ENCODE data around the gene MITF. TPM values are rescaled to one million over a fixed set of nuclear protein-coding genes. Genes with fewer than 3 reads are reported as not detected.

MITF gene
- total RNA-seq, 2 donors from 2014 or later: 0.32 to 0.46 TPM

- H3K27me3 Mint-ChIP-seq (ENCODE audit: low read depth): no peaks in the 10 kb centered on the region
- ATAC-seq (replicated peaks in 1 of 2) (no peak), DNase-seq (no peak)
- H3K36me3 Mint-ChIP-seq (ENCODE audit: insufficient read depth in 2 of 2): no peaks in the 10 kb centered on the region
- H3K4me1 Mint-ChIP-seq (ENCODE audit: low read depth): no peaks in the 10 kb centered on the region
- H3K4me3 Mint-ChIP-seq: no peak overlapping the region
- no peaks in the 10 kb centered on the region for H3K9me3 Mint-ChIP-seq
- H3K27ac Mint-ChIP-seq: no peak overlapping the region
Measured at GRCh38 chr3:69941037-69941436, 201.8 kb downstream of the MITF start.

DNA sequence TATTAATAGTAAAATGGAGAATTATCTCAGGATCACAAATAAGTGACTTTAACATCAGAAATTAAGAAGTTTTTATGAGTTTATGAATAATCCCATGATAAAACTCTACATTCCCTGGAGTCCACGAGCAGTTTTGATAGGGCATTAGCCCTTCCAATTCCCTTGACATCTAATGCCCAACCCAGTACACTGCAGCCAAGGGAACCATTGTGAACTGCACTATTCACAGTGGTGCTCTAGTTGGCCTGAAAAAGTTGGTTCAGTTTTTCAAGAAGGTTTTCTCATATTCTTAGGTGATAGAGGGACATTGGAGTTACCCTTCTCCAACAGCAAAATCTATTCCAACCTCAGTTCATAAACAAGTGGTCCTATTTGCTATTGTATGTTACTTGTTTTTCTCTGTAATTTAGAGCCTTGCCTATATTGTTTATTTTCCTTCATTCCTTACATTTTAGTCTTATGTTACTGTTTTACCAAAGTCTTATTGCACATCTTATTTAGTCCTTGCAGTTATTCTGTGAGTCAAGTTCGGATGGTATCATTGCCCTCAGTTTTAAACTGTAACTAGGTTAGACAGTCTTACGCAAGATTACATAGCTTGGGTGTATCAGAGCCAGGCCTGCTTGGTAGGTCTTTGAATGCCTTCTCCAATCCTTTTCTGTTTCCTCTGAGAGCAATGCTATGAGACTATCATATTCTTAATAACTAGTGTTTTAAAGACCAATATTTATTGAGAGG, 202.3 kb downstream of the MITF start:
- no peak overlapping the region for H3K27ac Mint-ChIP-seq
- H3K27me3 Mint-ChIP-seq (ENCODE audit: low read depth): no peaks in the 10 kb centered on the region
- ATAC-seq (replicated peaks in 1 of 2) (no peak), DNase-seq (no peak)
- no peaks in the 10 kb centered on the region for H3K9me3 Mint-ChIP-seq
- no peak overlapping the region for H3K4me3 Mint-ChIP-seq
- no peaks in the 10 kb centered on the region for H3K36me3 Mint-ChIP-seq (ENCODE audit: insufficient read depth in 2 of 2)
- no peaks in the 10 kb centered on the region for H3K4me1 Mint-ChIP-seq (ENCODE audit: low read depth)

DNA sequence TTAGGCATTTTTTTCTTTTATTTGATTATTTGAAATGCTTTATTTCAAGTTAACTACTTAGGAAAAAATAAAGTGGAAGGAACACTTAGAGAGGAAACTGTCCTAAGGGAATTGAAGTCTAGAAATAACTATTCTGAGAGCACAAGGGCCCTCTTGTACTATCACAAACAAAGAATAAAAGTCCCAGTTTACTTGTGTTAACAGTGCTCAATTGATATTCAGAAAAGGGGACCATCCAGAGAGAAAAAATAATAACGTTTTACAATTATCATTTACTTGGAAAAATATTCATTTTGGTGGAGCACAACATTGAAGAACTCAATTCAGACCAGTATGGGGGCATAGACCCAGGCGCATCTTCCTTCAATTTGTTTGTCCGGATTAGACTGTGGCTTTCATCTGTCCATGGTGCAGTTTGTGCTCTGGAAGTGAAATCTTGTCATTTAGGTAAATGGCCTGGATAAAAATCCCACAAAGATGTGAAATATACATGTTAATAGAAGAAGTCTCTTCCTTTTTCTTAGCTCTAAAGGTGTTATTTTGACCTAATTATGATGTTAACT, 205.7 kb downstream of the MITF start:
- no peak for DNase-seq
- no peaks in the 10 kb centered on the region for H3K9me3 Mint-ChIP-seq
- H3K27ac Mint-ChIP-seq: no peak overlapping the region
- H3K27me3 Mint-ChIP-seq (ENCODE audit: low read depth): no peaks in the 10 kb centered on the region
- no peaks in the 10 kb centered on the region for H3K4me1 Mint-ChIP-seq (ENCODE audit: low read depth)
- no peak for ATAC-seq (replicated peaks in 1 of 2)
- H3K4me3 Mint-ChIP-seq: no peak overlapping the region
- no peaks in the 10 kb centered on the region for H3K36me3 Mint-ChIP-seq (ENCODE audit: insufficient read depth in 2 of 2)

GRCh38 chr3:69948246-69948862, 209.1 kb downstream of the MITF start:
- Mint-ChIP-seq H3K9me3 (no peaks in the 10 kb centered on the region), H3K4me3 (no peak overlapping the region), H3K27me3 (ENCODE audit: low read depth) (no peaks in the 10 kb centered on the region), H3K36me3 (ENCODE audit: insufficient read depth in 2 of 2) (no peaks in the 10 kb centered on the region), H3K4me1 (ENCODE audit: low read depth) (no peaks in the 10 kb centered on the region), H3K27ac (no peak overlapping the region)
- ATAC-seq (replicated peaks in 1 of 2) (no peak), DNase-seq (no peak)

GRCh38 chr3:69951616-69952015, 212.4 kb downstream of the MITF start:
- Mint-ChIP-seq H3K4me3 (no peak overlapping the region), H3K27me3 (ENCODE audit: low read depth) (no peaks in the 10 kb centered on the region), H3K4me1 (ENCODE audit: low read depth) (no peaks in the 10 kb centered on the region), H3K36me3 (ENCODE audit: insufficient read depth in 2 of 2) (no peaks in the 10 kb centered on the region), H3K9me3 (no peaks in the 10 kb centered on the region), H3K27ac (no peak overlapping the region)
- DNase-seq: no peak
- no peak for ATAC-seq (replicated peaks in 1 of 2)

DNA sequence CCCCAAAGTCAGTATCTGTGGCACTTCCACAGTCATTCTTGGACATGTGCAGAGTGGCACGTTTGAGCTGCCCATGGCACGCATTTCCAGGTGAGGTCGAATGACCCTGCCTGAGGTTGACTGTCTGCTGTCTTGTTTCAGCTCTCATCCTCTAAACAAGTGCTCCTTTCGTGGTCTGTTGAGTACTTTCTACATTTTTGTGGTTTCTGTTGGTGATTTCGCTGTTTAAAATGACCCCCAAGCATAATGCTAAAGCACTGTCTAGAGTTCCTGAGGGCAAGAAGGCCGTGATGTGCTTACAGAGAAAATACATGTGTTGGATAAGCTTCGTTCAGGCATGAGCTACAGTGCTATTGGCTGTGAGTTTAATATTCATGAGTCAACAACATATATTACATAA, 220.3 kb downstream of the MITF start:
- DNase-seq: no peak
- H3K4me1 Mint-ChIP-seq (ENCODE audit: low read depth): no peaks in the 10 kb centered on the region
- H3K4me3 Mint-ChIP-seq: no peak overlapping the region
- H3K27me3 Mint-ChIP-seq (ENCODE audit: low read depth): no peaks in the 10 kb centered on the region
- no peak overlapping the region for H3K27ac Mint-ChIP-seq
- no peaks in the 10 kb centered on the region for H3K36me3 Mint-ChIP-seq (ENCODE audit: insufficient read depth in 2 of 2)
- no peaks in the 10 kb centered on the region for H3K9me3 Mint-ChIP-seq
- no peak for ATAC-seq (replicated peaks in 1 of 2)

GRCh38 chr3:69961706-69962439, 222.6 kb downstream of the MITF start:
- DNase-seq (no peak), ATAC-seq (replicated peaks in 1 of 2) (no peak)
- Mint-ChIP-seq H3K27me3 (ENCODE audit: low read depth) (no peaks in the 10 kb centered on the region), H3K36me3 (ENCODE audit: insufficient read depth in 2 of 2) (no peaks in the 10 kb centered on the region), H3K4me3 (no peak overlapping the region), H3K9me3 (no peaks in the 10 kb centered on the region), H3K27ac (no peak overlapping the region), H3K4me1 (ENCODE audit: low read depth) (no peaks in the 10 kb centered on the region)

DNA sequence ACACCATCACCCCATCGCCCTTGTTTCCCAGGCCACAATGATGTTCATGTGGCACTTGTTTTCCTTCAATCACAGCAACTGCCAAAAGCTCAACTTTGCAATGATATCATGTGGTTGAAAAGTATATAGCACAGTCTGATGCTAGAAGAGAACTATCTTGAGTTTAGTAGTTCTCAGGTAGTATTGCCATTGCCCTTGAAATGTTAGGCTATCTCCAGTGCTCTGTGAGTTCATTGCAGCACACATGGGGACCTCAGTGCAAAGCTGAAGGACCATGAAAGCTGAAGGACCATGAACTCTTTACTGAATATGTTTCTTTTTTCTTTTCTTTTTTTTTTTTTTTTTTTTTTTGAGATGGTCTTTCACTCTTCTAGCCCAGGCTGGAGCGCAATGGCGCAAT, 224.4 kb downstream of the MITF start:
- Mint-ChIP-seq H3K9me3 (no peaks in the 10 kb centered on the region), H3K27ac (no peak overlapping the region)
- no peak for ATAC-seq (replicated peaks in 1 of 2)

DNA sequence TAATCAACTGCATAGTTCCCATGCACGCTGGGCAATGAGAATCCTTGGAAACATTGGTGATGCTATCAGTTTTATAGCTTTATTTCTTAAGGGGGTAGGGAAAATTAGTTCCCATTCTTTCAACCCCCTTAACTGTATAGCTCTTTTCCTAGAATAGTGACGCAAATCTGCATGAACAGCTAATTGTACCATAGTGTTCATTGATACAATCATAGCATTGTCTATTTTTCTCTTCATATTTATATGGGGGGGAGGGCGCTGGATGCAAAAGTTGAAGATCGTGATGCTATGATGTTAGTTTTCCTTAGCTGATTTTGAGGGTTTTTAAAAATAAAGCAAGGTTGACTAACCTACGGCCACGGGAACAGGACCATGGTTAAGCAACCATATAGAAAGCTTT, 227.9 kb downstream of the MITF start:
- Mint-ChIP-seq H3K4me3 (no peak overlapping the region), H3K27me3 (ENCODE audit: low read depth) (no peaks in the 10 kb centered on the region), H3K9me3 (no peaks in the 10 kb centered on the region), H3K36me3 (ENCODE audit: insufficient read depth in 2 of 2) (no peaks in the 10 kb centered on the region), H3K27ac (no peak overlapping the region), H3K4me1 (ENCODE audit: low read depth) (no peaks in the 10 kb centered on the region)
- no peak for ATAC-seq (replicated peaks in 1 of 2)
- DNase-seq: no peak

More for the DNA sequence above, 224.4 kb downstream of the MITF start:
- Mint-ChIP-seq H3K4me1 (ENCODE audit: low read depth) (no peaks in the 10 kb centered on the region), H3K4me3 (no peak overlapping the region), H3K27me3 (ENCODE audit: low read depth) (no peaks in the 10 kb centered on the region), H3K36me3 (ENCODE audit: insufficient read depth in 2 of 2) (no peaks in the 10 kb centered on the region)
- DNase-seq: no peak

DNA sequence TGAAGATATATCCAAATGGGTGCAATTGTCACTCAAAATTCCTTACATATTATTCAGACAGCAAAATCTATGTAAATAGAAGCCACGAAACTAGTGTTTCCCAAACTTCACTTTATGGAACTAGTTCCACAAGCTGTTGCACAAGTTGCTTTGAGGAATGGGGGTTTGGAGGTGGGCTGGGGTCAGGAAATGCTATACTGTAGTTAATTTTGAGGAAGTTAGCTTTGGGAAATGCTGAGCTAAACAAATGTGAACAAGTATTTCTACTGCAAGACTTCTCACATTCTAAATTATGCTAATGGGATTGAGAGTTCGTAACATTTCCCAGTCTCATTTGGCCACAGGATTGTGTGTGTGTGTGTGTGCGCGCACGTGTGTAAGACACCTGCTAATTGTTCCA, 231.6 kb downstream of the MITF start:
- no peak overlapping the region for H3K4me3 Mint-ChIP-seq

GRCh38 chr3:69972672-69973071, 233.4 kb downstream of the MITF start:
- H3K36me3 Mint-ChIP-seq (ENCODE audit: insufficient read depth in 2 of 2): no peaks in the 10 kb centered on the region
- H3K9me3 Mint-ChIP-seq: peaks cover 0 to 2% of the 10 kb centered on the region in 2 donors
- peaks cover 6% of the 10 kb centered on the region for H3K27me3 Mint-ChIP-seq (ENCODE audit: low read depth)
- no peak overlapping the region for H3K4me3 Mint-ChIP-seq
- H3K4me1 Mint-ChIP-seq (ENCODE audit: low read depth): no peaks in the 10 kb centered on the region
- ATAC-seq (replicated peaks in 1 of 2) (no peak), DNase-seq (no peak)
- no peak overlapping the region for H3K27ac Mint-ChIP-seq

More for the DNA sequence above, 231.6 kb downstream of the MITF start:
- peaks cover 6% of the 10 kb centered on the region for H3K27me3 Mint-ChIP-seq (ENCODE audit: low read depth)
- no peak overlapping the region for H3K27ac Mint-ChIP-seq
- DNase-seq (no peak), ATAC-seq (replicated peaks in 1 of 2) (no peak)
- H3K9me3 Mint-ChIP-seq: peaks cover 0 to 2% of the 10 kb centered on the region in 2 donors
- no peaks in the 10 kb centered on the region for H3K4me1 Mint-ChIP-seq (ENCODE audit: low read depth)
- H3K36me3 Mint-ChIP-seq (ENCODE audit: insufficient read depth in 2 of 2): no peaks in the 10 kb centered on the region

- Mint-ChIP-seq H3K27me3 (ENCODE audit: low read depth) (peaks cover 6% of the 10 kb centered on the region), H3K36me3 (ENCODE audit: insufficient read depth in 2 of 2) (peaks cover 0 to 4% of the 10 kb centered on the region in 2 donors), H3K4me3 (no peak overlapping the region), H3K9me3 (peaks cover 4 to 8% of the 10 kb centered on the region in 2 donors), H3K27ac (no peak overlapping the region), H3K4me1 (ENCODE audit: low read depth) (no peaks in the 10 kb centered on the region)
- ATAC-seq (replicated peaks in 1 of 2): no peak
- no peak for DNase-seq
Measured at GRCh38 chr3:69976021-69976420, 236.8 kb downstream of the MITF start.

DNA sequence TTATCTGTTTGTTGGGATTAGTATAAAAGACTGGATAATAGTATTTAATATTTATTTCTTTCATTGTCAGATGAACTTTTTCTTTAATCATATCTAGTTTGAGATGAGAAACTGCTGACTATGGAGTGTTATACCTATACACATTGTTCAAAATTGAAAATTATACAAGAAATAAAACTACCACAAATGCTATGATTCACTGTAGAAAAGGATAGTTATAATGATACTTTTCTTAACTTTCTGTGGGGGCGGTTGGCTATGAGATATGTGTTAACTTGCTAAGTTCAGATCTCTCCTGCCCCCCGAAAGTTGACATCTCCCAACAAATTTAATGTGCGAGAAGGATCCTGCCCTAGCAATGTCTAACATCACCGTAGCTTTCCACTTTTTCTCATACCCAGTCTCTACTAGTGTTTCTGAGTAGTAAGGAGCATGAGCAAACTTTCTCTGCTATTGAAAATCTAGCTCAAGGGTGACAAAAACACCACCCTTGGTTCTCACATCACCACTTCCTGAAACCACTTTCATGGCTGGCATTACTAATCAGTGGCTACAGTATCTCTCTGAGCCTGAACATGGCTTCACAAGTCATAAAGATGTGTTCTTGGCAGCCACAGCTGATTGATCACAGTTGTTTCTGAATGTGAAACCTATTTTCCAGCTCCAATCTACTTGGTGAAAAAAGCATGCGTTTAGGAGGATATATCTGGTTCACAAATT, 244.4 kb downstream of the MITF start:
- Mint-ChIP-seq H3K9me3 (peaks cover 5 to 8% of the 10 kb centered on the region in 2 donors), H3K27me3 (ENCODE audit: low read depth) (peaks cover 24% of the 10 kb centered on the region), H3K4me3 (no peak overlapping the region), H3K36me3 (ENCODE audit: insufficient read depth in 2 of 2) (no peaks in the 10 kb centered on the region), H3K27ac (no peak overlapping the region), H3K4me1 (ENCODE audit: low read depth) (peaks cover 10% of the 10 kb centered on the region)
- peak; percentile 2 to 33 for DNase-seq
- ATAC-seq (replicated peaks in 1 of 2): peak; percentile 95 to 98
